A549 (cell line): ENCODE measurements around the gene RAD51B. TPM values are rescaled to one million over a fixed set of nuclear protein-coding genes. Genes with fewer than 3 reads are reported as not detected.

Experiments used
- ATAC-seq, 2 experiments: fragments of 200-7000 bp in 1 of 2; fragments of >200 bp in 1 of 2; cut with Nextera tagmentation in 1 of 2; cut with Tn5 transposase in 1 of 2; 3 replicates each; pipeline versions ENCODE4 v1.8.0 to v1.9.1; 2018 to 2020; ENCODE audit warnings: mild to moderate bottlenecking in 1 of 2, moderate library complexity in 1 of 2
- CTCF ChIA-PET: fragments of 300-600 bp; sonication (Branson Sonifier 250); formaldehyde crosslinking; extraction: SDS; loops from one replicate; lab custom pipeline; 2021; ENCODE audit warnings: antibody characterized with exemption, inconsistent platforms; lab: Yijun Ruan, JAX
- POLR2A ChIA-PET: fragments of 350-600 bp; formaldehyde crosslinking; extraction: SDS; loops from one replicate; lab custom pipeline; 2021; ENCODE audit warnings: antibody characterized with exemption, inconsistent platforms; lab: Yijun Ruan, JAX
- DNase-seq, 2 experiments: peaks; one replicate each; pipeline versions ENCODE4 v3.0.0 to v3.0.0-alpha.2; 2011 to 2016; ENCODE audit warnings: low read depth in 1 of 2, low spot score in 1 of 2
- FAIRE-seq: peaks from 2 replicates; lab custom pipeline; 2011; peaks lifted over from hg19 to GRCh38; lab: Jason Lieb, UNC
- H3K27ac ChIP-seq, 2 experiments: fragments of >200 bp; sonication (Bioruptor Twin); formaldehyde crosslinking; 3 replicates each; pipeline ENCODE4 v1.5.1; 2016 to 2017
- H3K4me1 ChIP-seq: fragments of >200 bp; sonication (Bioruptor Twin); formaldehyde crosslinking; 3 replicates; pipeline ENCODE4 v1.6.1; 2016
- H3K4me2 ChIP-seq: fragments of >200 bp; sonication (Bioruptor Twin); formaldehyde crosslinking; 3 replicates; pipeline ENCODE4 v1.6.1; 2016
- H3K4me3 ChIP-seq: fragments of >200 bp; sonication (Bioruptor Twin); formaldehyde crosslinking; 3 replicates; pipeline ENCODE4 v1.5.1; 2016
- H3K9me3 ChIP-seq: fragments of >200 bp; sonication (Bioruptor Twin); formaldehyde crosslinking; 3 replicates; pipeline ENCODE4 v1.6.1; 2016
- FOSB ChIP-seq: fragments of 250-450 bp; sonication (Bioruptor Pico); IDR thresholded peaks from 2 replicates; pipeline ENCODE4 v1.5.0; 2020; ENCODE audit warnings: mild to moderate bottlenecking, moderate library complexity
- FOSL2 ChIP-seq, 2 experiments: fragments of 450-650 bp in 1 of 2; fragments of >200 bp in 1 of 2; sonication (Bioruptor Twin) in 1 of 2; formaldehyde crosslinking; IDR thresholded peaks; 2 replicates each; pipeline versions ENCODE4 v1.5.0 to v1.6.1; 2016 to 2020; ENCODE audit warnings: mild to moderate bottlenecking in 1 of 2, moderate library complexity in 1 of 2
- FOXS1 ChIP-seq: fragments of 250-450 bp; sonication (Bioruptor Pico); IDR thresholded peaks from 2 replicates; pipeline ENCODE4 v1.5.0; 2020; ENCODE audit warnings: mild to moderate bottlenecking, moderate library complexity
- HOXB5 ChIP-seq: fragments of 250-450 bp; sonication (Bioruptor Pico); IDR thresholded peaks from 2 replicates; pipeline ENCODE4 v1.5.0; 2020; ENCODE audit warnings: mild to moderate bottlenecking, moderate library complexity
- KDM1A ChIP-seq: fragments of 200-600 bp; sonication (generic); IDR thresholded peaks from 2 replicates; pipeline ENCODE4 v1.6.1; 2016; ENCODE audit warnings: low read depth, mild to moderate bottlenecking
- MAZ ChIP-seq: fragments of 150-350 bp; IDR thresholded peaks from 2 replicates; pipeline ENCODE4 v1.6.1; 2014; ENCODE audit warnings: antibody characterized with exemption, low read depth, low read length, borderline replicate concordance
- RCOR1 ChIP-seq: fragments of 150-350 bp; IDR thresholded peaks from 2 replicates; pipeline ENCODE4 v1.6.1; 2014; ENCODE audit warnings: antibody characterized with exemption, low read length, low read depth
- RFX5 ChIP-seq: fragments of 450-650 bp; IDR thresholded peaks from 2 replicates; pipeline ENCODE4 v1.7.1; 2014; ENCODE audit warnings: antibody characterized with exemption, mild to moderate bottlenecking, moderate library complexity
- TP53 ChIP-seq: fragments of 250-450 bp; sonication (Bioruptor Pico); IDR thresholded peaks from 2 replicates; pipeline ENCODE4 v1.5.0; 2021; ENCODE audit warnings: mild to moderate bottlenecking, moderate library complexity
- ZC3H11A ChIP-seq: fragments of 450-650 bp; IDR thresholded peaks from 2 replicates; pipeline ENCODE4 v1.6.1; 2014; ENCODE audit warnings: antibody characterized with exemption, mild to moderate bottlenecking
- ZNF302 ChIP-seq: fragments of 250-450 bp; sonication (Bioruptor Pico); IDR thresholded peaks from 2 replicates; pipeline ENCODE4 v1.9.0; 2021; ENCODE audit warnings: inconsistent platforms, mild to moderate bottlenecking, moderate library complexity
- ZSCAN20 ChIP-seq: fragments of 250-450 bp; sonication (Bioruptor Pico); IDR thresholded peaks from 2 replicates; pipeline ENCODE4 v1.8.0; 2022; ENCODE audit warnings: mild to moderate bottlenecking, moderate library complexity
- WGBS: methylation state at CpG from one replicate; pipeline ENCODE4 v1.1.6; 2017; ENCODE audit errors: missing lambda C conversion rate; 5-methylcytosine and 5-hydroxymethylcytosine counted together
- polyA plus RNA-seq, 4 experiments: library from polyadenylated mRNA; depleted of rRNA in 3 of 4; stranded (reverse); fragments of >200 nt; fragmentation: RNase III in 1 of 4; extraction: RNeasy Plus Mini Kit Qiagen cat#74134 plus additional on column Dnase treatment in 1 of 4; gene quantifications; 2 replicates in 3 of 4; 3 replicates in 1 of 4; pipeline ENCODE4 v1.2.3, GENCODE V29; 2011 to 2017
- TF ChIP-seq, protein P1 (sequence below): IDR thresholded peaks from 2 replicates; pipeline ENCODE4 v1.6.1; 2012
- TF ChIP-seq, protein P2 (sequence below): fragments of 200-600 bp; sonication (generic); IDR thresholded peaks from 2 replicates; pipeline ENCODE4 v1.6.1; 2016; ENCODE audit warnings: antibody characterized with exemption, mild to moderate bottlenecking, moderate library complexity

RAD51B gene
- polyA plus RNA-seq, 2 of the 4 experiments (the other 2 are of a cell fraction), result 7.2 to 10.8 TPM

GRCh38 chr14:68243450-68244010, 424.0 kb downstream of the RAD51B start (continued):
- no peak for TF ChIP-seq ZSCAN20 (CRISPR knock-in tag)

- ChIA-PET CTCF (interaction anchor here (0.7 to 13.3 kb wide), 4 partner anchors 300 to 571 kb away, joined by 3 to 162 read pairs (median 4); no protein-coding TSS in a partner anchor), POLR2A (interaction anchor here (0.6 kb wide), 1 partner anchor 300 kb away, joined by 3 read pairs; no protein-coding TSS in a partner anchor)
- H3K9me3 ChIP-seq, result no peaks in the 10 kb centered on the region; the same call in 2 of the 3 replicates
- H3K4me3 ChIP-seq, result no peak overlapping the region
- H3K4me1 ChIP-seq, result peaks cover 48% of the 10 kb centered on the region
- DNase-seq (no peak), ATAC-seq (no peak), FAIRE-seq (no peak)
- no peak overlapping the region for H3K4me2 ChIP-seq
- TF ChIP-seq RCOR1 (no peak), KDM1A (no peak), HOXB5 (CRISPR knock-in tag) (no peak), MAZ (no peak), ZNF302 (CRISPR knock-in tag) (no peak), FOSB (no peak), ZC3H11A (no peak), FOSL2 (IDR thresholded peaks at IDR 0.05) (no peak), FOSL2 (CRISPR knock-in tag; IDR thresholded peaks at IDR 0.05) (no peak), FOXS1 (CRISPR knock-in tag) (no peak), TP53 (CRISPR knock-in tag) (no peak)
- TF ChIP-seq, protein P1, sequence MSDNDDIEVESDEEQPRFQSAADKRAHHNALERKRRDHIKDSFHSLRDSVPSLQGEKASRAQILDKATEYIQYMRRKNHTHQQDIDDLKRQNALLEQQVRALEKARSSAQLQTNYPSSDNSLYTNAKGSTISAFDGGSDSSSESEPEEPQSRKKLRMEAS, result no peak
- WGBS, result 67% methylated on average over 4 of the region's 4 CpGs
- H3K27ac ChIP-seq, result peak overlapping the region; percentile 95 to 97; a peak in 4 of 6 replicates
Measured at GRCh38 chr14:68244262-68244980, 424.8 kb downstream of the RAD51B start.

DNA sequence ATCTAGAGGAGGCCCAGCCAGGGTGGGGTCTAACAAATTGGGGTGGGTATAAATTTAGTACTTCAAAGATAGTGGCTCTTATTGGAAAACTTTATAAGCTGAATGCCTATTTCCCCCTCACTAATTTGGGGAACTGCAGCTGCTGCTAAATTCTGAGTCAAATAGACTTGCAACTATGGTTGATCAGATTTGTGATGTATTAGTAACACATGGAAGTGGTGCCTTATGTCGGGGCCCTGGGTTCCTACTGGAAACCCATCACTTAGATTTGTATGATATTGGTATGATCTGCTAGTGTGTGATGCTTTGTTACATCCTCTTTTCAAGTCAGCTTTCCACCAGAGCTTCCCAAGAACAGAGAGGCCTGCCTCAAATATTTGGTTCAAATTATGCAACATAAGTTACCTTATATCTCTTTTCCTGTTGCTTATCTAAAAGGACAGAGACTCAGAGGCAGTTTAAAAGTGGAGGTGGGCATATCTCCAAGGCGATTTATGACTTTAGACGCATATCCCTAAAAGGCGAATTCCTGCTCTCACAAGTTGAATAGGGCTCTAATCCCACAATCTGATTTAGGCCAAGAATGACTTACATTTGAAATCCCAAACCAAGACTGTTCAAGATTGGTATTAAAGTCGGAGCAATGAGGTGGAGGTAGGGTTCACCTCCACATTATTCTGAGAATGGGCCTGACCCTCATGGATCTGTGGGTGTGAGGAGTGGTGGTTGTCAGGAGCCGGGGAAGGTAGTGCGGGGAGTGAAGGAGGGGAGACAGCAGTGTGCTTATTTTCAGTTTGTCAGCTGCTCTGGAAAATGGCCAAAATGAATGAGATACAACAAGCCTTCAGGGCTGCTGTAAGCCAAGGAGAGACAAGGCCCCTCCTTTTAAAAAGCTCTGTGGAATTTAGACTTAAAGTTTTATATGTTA, 425.8 kb downstream of the RAD51B start:
- POLR2A ChIA-PET, result interaction anchor here (9.6 kb wide), 1 partner anchor 544 kb away, joined by 142 read pairs; the partner anchor contains the start of gene ZFP36L1
- no peak overlapping the region for H3K4me3 ChIP-seq

More for the DNA sequence above, 425.8 kb downstream of the RAD51B start:
- Histone ChIP-seq H3K27ac (peak overlapping the region; percentile 95 to 97), H3K4me2 (no peak overlapping the region), H3K9me3 (no peaks in the 10 kb centered on the region; the same call in 2 of the 3 replicates), H3K4me1 (peaks cover 51% of the 10 kb centered on the region)
- WGBS, result 95% methylated on average over 7 of the region's 7 CpGs
- DNase-seq (no peak), ATAC-seq (no peak), FAIRE-seq (no peak)
- CTCF ChIA-PET, result interaction anchor here (0.7 to 13.3 kb wide), 9 partner anchors 8 to 598 kb away, joined by 3 to 162 read pairs (median 18); partner anchors contain the start of gene ZFP36L1
- TF ChIP-seq, protein P2, sequence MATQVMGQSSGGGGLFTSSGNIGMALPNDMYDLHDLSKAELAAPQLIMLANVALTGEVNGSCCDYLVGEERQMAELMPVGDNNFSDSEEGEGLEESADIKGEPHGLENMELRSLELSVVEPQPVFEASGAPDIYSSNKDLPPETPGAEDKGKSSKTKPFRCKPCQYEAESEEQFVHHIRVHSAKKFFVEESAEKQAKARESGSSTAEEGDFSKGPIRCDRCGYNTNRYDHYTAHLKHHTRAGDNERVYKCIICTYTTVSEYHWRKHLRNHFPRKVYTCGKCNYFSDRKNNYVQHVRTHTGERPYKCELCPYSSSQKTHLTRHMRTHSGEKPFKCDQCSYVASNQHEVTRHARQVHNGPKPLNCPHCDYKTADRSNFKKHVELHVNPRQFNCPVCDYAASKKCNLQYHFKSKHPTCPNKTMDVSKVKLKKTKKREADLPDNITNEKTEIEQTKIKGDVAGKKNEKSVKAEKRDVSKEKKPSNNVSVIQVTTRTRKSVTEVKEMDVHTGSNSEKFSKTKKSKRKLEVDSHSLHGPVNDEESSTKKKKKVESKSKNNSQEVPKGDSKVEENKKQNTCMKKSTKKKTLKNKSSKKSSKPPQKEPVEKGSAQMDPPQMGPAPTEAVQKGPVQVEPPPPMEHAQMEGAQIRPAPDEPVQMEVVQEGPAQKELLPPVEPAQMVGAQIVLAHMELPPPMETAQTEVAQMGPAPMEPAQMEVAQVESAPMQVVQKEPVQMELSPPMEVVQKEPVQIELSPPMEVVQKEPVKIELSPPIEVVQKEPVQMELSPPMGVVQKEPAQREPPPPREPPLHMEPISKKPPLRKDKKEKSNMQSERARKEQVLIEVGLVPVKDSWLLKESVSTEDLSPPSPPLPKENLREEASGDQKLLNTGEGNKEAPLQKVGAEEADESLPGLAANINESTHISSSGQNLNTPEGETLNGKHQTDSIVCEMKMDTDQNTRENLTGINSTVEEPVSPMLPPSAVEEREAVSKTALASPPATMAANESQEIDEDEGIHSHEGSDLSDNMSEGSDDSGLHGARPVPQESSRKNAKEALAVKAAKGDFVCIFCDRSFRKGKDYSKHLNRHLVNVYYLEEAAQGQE, result no peak
- TF ChIP-seq FOSL2 (IDR thresholded peaks at IDR 0.05) (no peak), FOSL2 (CRISPR knock-in tag; IDR thresholded peaks at IDR 0.05) (no peak), ZNF302 (CRISPR knock-in tag) (no peak), RFX5 (no peak)
